HG03469 (cell line): Measurements from ENCODE around the gene BAG3.
A peak's percentile ranks its signal among the peaks of the same experiment; 100 is the strongest.

Experiments
- ATAC-seq: cut with Tn5 transposase; IDR thresholded peaks from one replicate; pipeline ENCODE4 v1.9.1; 2021; ENCODE audit warnings: mild to moderate bottlenecking, moderate library complexity, moderate number of reproducible peaks; ENCODE audit not compliant: unreplicated experiment

The BAG3 gene

DNA sequence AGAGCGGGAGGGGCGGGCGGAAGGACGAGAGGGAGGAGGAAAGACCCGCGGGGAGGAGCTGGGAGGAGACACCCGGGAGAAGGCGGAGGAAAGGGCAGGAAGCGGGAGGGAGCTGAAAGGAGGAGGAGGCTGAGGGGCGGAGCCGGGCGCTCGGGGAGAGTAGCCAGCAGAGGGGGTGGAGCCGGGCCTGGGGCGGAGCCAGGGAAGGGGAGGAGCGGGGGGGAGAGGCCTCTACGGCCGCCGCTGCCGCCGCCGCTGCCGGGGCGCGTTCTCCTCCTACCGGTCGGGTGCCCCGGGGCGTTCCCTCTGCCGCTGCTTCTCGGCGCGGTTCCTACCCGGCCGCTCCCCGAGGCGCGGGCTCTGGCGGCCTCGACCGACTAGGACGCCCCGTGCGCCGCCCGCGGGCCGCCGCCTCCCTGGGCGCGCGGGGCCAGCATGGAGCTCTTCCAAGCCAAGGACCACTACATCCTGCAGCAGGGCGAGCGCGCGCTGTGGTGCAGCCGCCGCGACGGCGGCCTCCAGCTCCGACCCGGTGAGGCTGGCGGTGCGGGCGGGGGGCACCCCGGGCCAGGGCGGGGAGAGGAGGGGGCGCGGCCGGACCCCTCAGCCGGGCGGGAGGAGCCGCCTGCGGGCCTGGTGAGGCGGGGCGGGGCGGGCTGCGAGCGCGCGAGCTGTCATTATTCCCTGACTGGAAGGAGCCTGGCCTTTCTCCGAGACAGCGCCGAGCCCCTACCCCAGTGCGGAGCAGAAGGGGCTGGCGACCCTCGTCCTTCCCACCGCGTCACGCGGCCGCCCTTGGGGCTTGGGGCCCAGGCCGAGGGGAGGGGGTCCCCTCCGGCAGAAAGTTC lies 74.9 kb downstream of the BAG3 start, which contains the start of gene INPP5F:
Gene INPP5F (plus strand): TSS at position 223 of the 848 bp plus-strand sequence. CDS start 213 bp downstream, at position 436.
- ATAC-seq, result peak; percentile 63

DNA sequence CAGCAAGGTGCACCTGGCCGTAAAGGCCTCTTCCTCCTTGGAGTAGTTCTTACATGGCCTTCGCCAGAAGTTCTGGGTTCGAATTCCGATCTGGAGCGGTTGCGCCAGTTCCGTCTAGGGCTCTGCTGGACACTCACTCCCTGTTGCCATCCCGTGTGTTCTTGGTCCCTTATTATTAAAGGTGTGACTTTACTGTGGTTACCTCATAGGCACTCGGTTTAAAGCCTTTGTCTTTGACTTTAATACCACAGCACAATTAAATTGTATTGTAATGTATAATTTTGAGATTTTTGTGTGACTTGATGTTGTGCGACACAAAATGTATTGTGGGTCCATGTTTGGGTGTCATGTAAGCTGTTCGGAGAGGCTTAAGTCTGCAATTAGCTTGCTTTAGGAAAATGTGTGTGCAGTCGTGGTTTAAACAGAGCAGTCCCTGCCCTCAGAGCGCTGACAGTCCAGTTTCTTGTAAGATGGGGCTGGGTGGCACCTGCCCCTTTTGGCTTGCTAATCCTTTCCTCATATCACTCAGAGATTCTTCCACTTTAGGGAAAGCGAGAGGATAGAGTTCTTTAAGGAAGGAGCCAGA lies 75.6 kb downstream of the BAG3 start:
- no peak for ATAC-seq
